ENCODE results near the gene PARP1.

PARP1 gene

DNA sequence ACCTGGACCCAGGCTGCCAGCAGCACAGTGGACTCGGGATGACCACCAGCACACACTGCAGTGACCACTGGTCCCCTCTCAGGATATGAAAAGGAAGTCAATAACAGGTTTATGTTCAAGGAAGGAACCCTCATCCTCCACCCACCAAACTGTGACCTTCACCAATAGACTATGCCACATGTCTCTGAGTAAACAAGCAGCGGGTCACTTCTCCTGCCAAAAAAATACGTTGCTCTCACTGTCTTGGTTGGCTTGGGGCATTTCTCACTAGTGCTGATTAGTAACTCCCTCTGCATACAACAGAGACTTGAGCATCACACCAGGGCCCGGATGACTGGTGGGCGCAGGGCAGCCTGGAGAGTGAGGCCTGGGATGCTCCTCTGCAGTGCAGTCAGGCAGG is 25.9 kb downstream of the PARP1 start:
- peaks cover 81% of the 10 kb centered on the region for H3K36me3 Mint-ChIP-seq
- H3K27ac Mint-ChIP-seq: no peak overlapping the region
- H3K4me1 Mint-ChIP-seq: peaks cover 7% of the 10 kb centered on the region
- no peak overlapping the region for H3K4me3 Mint-ChIP-seq
- no peak for ATAC-seq
- no peaks in the 10 kb centered on the region for H3K27me3 Mint-ChIP-seq
- no peaks in the 10 kb centered on the region for H3K9me3 Mint-ChIP-seq

GRCh38 chr1:226381226-226381998 is 26.5 kb downstream of the PARP1 start:
- no peaks in the 10 kb centered on the region for H3K27me3 Mint-ChIP-seq
- no peak overlapping the region for H3K4me3 Mint-ChIP-seq
- peak overlapping the region; percentile 74 for H3K27ac Mint-ChIP-seq
- H3K4me1 Mint-ChIP-seq: peaks cover 7% of the 10 kb centered on the region
- peaks cover 81% of the 10 kb centered on the region for H3K36me3 Mint-ChIP-seq
- no peaks in the 10 kb centered on the region for H3K9me3 Mint-ChIP-seq
- ATAC-seq: no peak

- no peaks in the 10 kb centered on the region for H3K27me3 Mint-ChIP-seq
- no peak overlapping the region for H3K4me3 Mint-ChIP-seq
- H3K27ac Mint-ChIP-seq: no peak overlapping the region
- peaks cover 7% of the 10 kb centered on the region for H3K4me1 Mint-ChIP-seq
- H3K36me3 Mint-ChIP-seq: peaks cover 74% of the 10 kb centered on the region
- no peak for ATAC-seq
- H3K9me3 Mint-ChIP-seq: no peaks in the 10 kb centered on the region
Observed at GRCh38 chr1:226378071-226378470, 29.8 kb downstream of the PARP1 start.

GRCh38 chr1:226376300-226376699 is 31.6 kb downstream of the PARP1 start:
- H3K4me1 Mint-ChIP-seq: peaks cover 21% of the 10 kb centered on the region
- peaks cover 81% of the 10 kb centered on the region for H3K36me3 Mint-ChIP-seq
- no peak overlapping the region for H3K4me3 Mint-ChIP-seq
- H3K9me3 Mint-ChIP-seq: no peaks in the 10 kb centered on the region
- H3K27me3 Mint-ChIP-seq: no peaks in the 10 kb centered on the region
- H3K27ac Mint-ChIP-seq: no peak overlapping the region
- no peak for ATAC-seq

GRCh38 chr1:226373376-226373775 is 34.5 kb downstream of the PARP1 start:
- Mint-ChIP-seq H3K27me3 (no peaks in the 10 kb centered on the region), H3K36me3 (peaks cover 71% of the 10 kb centered on the region), H3K4me1 (peaks cover 43% of the 10 kb centered on the region), H3K4me3 (no peak overlapping the region), H3K9me3 (no peaks in the 10 kb centered on the region), H3K27ac (peak overlapping the region; percentile 90)
- no peak for ATAC-seq

DNA sequence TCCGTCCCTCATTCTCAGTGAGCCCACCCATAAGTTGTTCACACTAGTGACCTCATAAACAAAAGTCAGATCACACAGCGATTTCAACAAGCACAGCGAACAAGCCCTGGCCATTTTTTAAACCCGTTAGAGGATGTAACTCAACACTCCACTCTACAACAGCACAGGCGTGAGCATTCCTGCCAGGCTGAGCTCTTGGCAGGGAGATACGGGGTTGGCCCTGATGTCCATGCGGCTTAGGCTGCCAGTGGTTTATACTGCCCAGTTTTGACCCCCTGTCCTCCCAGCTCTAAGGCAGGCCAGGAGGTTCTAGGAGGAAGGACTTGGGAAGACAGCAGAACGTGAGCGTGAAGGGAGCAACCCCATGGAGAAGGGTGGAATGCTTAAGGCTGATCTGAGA is 35.0 kb downstream of the PARP1 start:
- Mint-ChIP-seq H3K27ac (peak overlapping the region; percentile 90), H3K36me3 (peaks cover 70% of the 10 kb centered on the region), H3K27me3 (no peaks in the 10 kb centered on the region), H3K4me1 (peaks cover 46% of the 10 kb centered on the region), H3K4me3 (no peak overlapping the region), H3K9me3 (no peaks in the 10 kb centered on the region)
- ATAC-seq: no peak

DNA sequence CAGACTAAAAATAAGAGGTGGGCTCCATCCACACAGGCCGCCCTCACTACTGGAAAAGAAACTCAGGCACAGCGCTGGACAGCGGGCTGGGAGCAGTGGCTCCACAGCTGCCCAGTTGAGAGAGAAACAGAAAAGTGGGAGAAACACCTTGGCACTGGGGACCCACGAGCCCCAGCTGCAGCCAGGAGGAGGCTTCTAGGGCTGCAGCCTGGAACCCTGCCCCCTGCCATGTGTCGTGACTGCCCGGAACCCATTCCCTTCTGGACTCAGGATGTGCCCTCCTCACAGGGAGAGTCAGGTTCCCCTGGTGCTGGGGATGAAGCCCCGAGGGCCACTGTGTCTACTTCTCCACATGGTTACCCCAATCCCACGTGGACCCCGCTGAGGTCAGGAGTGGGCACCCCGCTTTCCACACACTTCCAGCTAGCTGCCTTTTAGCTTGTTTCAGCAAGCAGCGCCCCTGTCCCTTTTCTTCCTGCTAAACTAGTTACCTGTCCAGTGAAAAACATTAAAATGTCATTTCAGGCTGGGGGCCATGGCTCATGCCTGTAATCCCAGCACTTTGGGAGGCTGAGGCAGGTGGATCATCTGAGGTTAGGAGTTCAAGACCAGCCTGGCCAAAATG is 35.9 kb downstream of the PARP1 start:
- H3K9me3 Mint-ChIP-seq: no peaks in the 10 kb centered on the region
- H3K36me3 Mint-ChIP-seq: peaks cover 72% of the 10 kb centered on the region
- H3K4me3 Mint-ChIP-seq: no peak overlapping the region
- peak overlapping the region; percentile 90 for H3K27ac Mint-ChIP-seq
- peaks cover 52% of the 10 kb centered on the region for H3K4me1 Mint-ChIP-seq
- no peaks in the 10 kb centered on the region for H3K27me3 Mint-ChIP-seq
- no peak for ATAC-seq

GRCh38 chr1:226371027-226371694 is 36.7 kb downstream of the PARP1 start:
- Mint-ChIP-seq H3K4me1 (peaks cover 52% of the 10 kb centered on the region), H3K27me3 (no peaks in the 10 kb centered on the region), H3K9me3 (no peaks in the 10 kb centered on the region), H3K36me3 (peaks cover 66% of the 10 kb centered on the region), H3K4me3 (peak overlapping the region; percentile 68), H3K27ac (peak overlapping the region; percentile 90)
- peak; percentile 46 for ATAC-seq

DNA sequence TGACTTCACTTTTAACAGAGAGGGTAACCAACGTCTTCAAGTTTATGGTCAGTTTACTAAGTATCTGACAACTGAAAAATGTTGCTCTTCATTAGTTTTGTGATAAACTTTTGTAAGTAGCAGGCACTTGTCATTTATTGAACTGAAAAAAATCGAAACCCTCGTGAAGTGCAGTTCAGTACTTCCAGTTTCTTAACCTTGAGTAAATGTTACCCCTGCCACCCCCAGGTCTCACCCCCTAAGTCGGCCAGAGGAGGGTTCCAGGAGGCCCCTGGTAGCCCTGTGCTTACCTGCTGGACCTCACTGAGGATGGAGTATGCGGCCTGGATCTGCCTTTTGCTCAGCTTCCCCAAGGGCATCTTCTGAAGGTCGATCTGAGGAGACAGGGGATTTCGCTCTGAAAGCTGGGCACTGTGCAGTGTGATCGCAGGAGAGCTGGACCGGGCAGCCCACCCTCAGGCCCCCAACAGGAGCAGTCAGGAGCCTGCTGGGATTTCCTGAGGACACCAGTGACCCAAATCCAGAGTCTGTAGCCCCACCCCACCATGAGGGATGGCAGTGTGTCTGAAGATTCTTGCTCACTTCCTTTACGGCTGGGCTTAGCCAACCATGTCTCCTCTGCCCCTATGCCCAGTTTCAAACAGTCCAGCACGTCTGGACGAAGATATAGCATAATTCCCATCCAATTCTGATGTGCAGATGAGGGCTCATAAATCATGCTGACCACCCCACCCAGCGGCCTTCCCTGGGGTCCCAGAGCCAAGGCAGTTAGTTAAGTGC is 37.6 kb downstream of the PARP1 start:
- Mint-ChIP-seq H3K4me3 (peak overlapping the region; percentile 68), H3K27ac (peak overlapping the region; percentile 90), H3K9me3 (no peaks in the 10 kb centered on the region), H3K4me1 (peaks cover 52% of the 10 kb centered on the region), H3K27me3 (no peaks in the 10 kb centered on the region), H3K36me3 (peaks cover 63% of the 10 kb centered on the region)
- peak; percentile 81 for ATAC-seq

- H3K27me3 Mint-ChIP-seq: no peaks in the 10 kb centered on the region
- H3K4me3 Mint-ChIP-seq: peak overlapping the region; percentile 21
- H3K36me3 Mint-ChIP-seq: peaks cover 55% of the 10 kb centered on the region
- no peaks in the 10 kb centered on the region for H3K9me3 Mint-ChIP-seq
- H3K27ac Mint-ChIP-seq: peak overlapping the region; percentile 90
- peak; percentile 70 for ATAC-seq
- peaks cover 52% of the 10 kb centered on the region for H3K4me1 Mint-ChIP-seq
Observed at GRCh38 chr1:226369110-226369509, 38.8 kb downstream of the PARP1 start.

- H3K4me3 Mint-ChIP-seq: no peak overlapping the region
- no peaks in the 10 kb centered on the region for H3K27me3 Mint-ChIP-seq
- H3K27ac Mint-ChIP-seq: no peak overlapping the region
- H3K9me3 Mint-ChIP-seq: no peaks in the 10 kb centered on the region
- peaks cover 42% of the 10 kb centered on the region for H3K4me1 Mint-ChIP-seq
- ATAC-seq: no peak
- H3K36me3 Mint-ChIP-seq: peaks cover 55% of the 10 kb centered on the region
Observed at GRCh38 chr1:226366290-226366689, 41.6 kb downstream of the PARP1 start.

DNA sequence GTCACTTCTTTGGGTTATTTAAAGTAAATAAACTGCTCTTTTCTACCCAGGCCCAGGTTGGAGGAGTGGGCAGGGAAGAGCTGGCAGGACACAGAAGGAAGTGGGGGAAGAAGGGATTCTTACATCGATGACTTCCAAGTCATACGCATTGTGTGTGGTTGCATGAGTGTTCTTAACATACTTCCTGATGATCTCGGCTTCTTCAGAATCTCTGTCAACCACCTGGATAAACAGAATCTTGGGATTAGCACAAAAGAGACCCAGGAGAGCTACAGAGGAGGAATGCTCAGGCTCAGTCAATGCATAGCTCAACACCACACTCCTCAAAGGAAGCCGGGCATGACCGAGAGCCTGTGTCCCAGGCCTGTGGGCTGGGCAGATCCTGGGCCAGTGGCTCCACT is 42.1 kb downstream of the PARP1 start:
- no peaks in the 10 kb centered on the region for H3K27me3 Mint-ChIP-seq
- no peak overlapping the region for H3K4me3 Mint-ChIP-seq
- no peak for ATAC-seq
- peaks cover 55% of the 10 kb centered on the region for H3K36me3 Mint-ChIP-seq
- peaks cover 42% of the 10 kb centered on the region for H3K4me1 Mint-ChIP-seq
- no peak overlapping the region for H3K27ac Mint-ChIP-seq
- H3K9me3 Mint-ChIP-seq: no peaks in the 10 kb centered on the region

DNA sequence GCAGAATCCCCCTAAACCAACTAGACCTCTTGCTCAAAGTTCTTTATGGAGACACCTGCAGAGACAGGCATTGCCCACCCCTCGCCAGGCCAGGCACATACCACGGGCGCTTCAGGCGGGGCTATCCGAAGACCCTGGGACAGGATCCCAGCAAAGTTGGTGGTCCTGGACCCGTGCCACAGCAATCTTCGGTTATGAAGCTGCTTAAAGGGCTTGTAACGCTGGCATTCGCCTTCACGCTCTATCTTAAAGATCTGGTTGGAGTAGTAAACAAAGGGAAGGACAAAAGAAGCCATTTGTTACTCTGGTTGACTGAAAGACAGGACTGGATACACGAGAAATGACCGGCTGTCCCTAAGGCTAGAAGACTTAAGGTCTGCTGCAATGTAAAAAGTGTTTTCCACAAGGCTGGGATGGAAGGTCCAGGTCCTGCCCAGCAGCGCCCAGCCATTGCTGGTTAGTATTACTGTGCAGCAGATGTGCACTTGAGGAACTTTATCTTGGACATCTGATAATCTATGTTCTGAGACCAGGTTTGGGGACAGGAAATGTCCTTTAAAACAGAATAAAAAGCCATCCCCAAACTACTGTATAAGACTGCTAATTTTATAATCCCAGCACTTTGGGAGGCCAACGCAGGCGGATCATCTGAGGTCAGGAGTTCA is 42.9 kb downstream of the PARP1 start:
- peaks cover 42% of the 10 kb centered on the region for H3K4me1 Mint-ChIP-seq
- no peak for ATAC-seq
- H3K36me3 Mint-ChIP-seq: peaks cover 56% of the 10 kb centered on the region
- no peak overlapping the region for H3K4me3 Mint-ChIP-seq
- no peaks in the 10 kb centered on the region for H3K9me3 Mint-ChIP-seq
- no peak overlapping the region for H3K27ac Mint-ChIP-seq
- H3K27me3 Mint-ChIP-seq: no peaks in the 10 kb centered on the region

DNA sequence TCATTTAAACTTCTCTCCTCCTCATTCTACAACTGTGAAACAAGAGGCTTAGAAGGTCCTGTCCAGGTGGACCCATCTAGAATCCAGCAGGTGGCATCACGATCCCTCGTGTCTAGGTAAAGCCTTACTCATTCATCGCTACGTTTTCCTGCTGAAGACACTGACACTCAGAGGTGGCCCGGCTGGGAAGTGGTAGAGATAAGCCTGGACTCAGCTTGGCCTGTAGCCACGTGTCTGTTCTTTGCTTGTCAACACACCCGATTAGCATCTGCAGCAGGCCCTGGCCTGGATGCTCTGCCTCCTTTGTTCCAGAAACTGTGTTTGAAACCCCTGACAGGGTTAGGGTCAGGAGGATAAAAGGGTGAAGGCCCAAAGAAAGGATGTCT is 43.4 kb downstream of the PARP1 start:
- Mint-ChIP-seq H3K9me3 (no peaks in the 10 kb centered on the region), H3K36me3 (peaks cover 55% of the 10 kb centered on the region), H3K27me3 (no peaks in the 10 kb centered on the region), H3K27ac (no peak overlapping the region), H3K4me1 (peaks cover 36% of the 10 kb centered on the region), H3K4me3 (no peak overlapping the region)
- ATAC-seq: no peak

Measured in stimulated activated memory B cell treated with anti-CD40 and anti-IgM and Interleukin-4, amounts not matched to agents 10 μg/mL and 1 μg/mL and 100 μg/mL, for 72 hours (primary cell).